Neural cell (in vitro differentiated cells): ENCODE results near the gene PPP2R1A. TPM values are rescaled to one million over a fixed set of nuclear protein-coding genes. Genes with fewer than 3 reads are reported as not detected.
"Not testable (repeated sequence)": the region's sequence is repeated elsewhere in the genome, so short reads cannot be mapped to it uniquely, and the experiment has no call there.

ENCODE experiments used
- H2AFZ ChIP-seq: fragments of 200-600, 300-800 bp; sonication (generic), shearing (Covaris generic); 2 replicates; pipeline ENCODE4 v1.6.0; 2014; ENCODE audit warnings: low read depth, mild to moderate bottlenecking, antibody characterized with exemption, low read length, moderate library complexity
- H3F3A ChIP-seq: fragments of 200-600 bp; shearing (Covaris generic); 2 replicates; pipeline ENCODE4 v1.6.1; 2016; ENCODE audit warnings: mild to moderate bottlenecking, moderate library complexity, mixed read lengths, antibody characterized with exemption, low read length; ENCODE audit not compliant: insufficient read depth, poor library complexity, severe bottlenecking
- H3K27ac ChIP-seq: fragments of 200-600, 300-800 bp; sonication (generic), shearing (Covaris generic); 2 replicates; pipeline ENCODE4 v1.5.1; 2014; ENCODE audit warnings: mild to moderate bottlenecking, low read length, moderate library complexity
- H3K27me3 ChIP-seq: fragments of 300-800, 200-600 bp; sonication (generic), shearing (Covaris generic); 2 replicates; pipeline ENCODE4 v1.6.0; 2014; ENCODE audit warnings: mild to moderate bottlenecking, low read depth, low read length, moderate library complexity; ENCODE audit not compliant: insufficient read depth
- H3K36me3 ChIP-seq: fragments of 300-800, 200-600 bp; sonication (generic), shearing (Covaris generic); 2 replicates; pipeline ENCODE4 v1.5.1; 2014; ENCODE audit warnings: mild to moderate bottlenecking, antibody characterized with exemption, low read length, moderate library complexity; ENCODE audit not compliant: insufficient read depth
- H3K4me2 ChIP-seq: fragments of 300-800, 200-600 bp; sonication (generic), shearing (Covaris generic); 2 replicates; pipeline ENCODE4 v1.6.0; 2014; ENCODE audit warnings: mild to moderate bottlenecking, low read length
- H3K4me3 ChIP-seq: fragments of 300-800, 200-600 bp; sonication (generic), shearing (Covaris generic); 2 replicates; pipeline ENCODE4 v1.5.1; 2014; ENCODE audit warnings: mild to moderate bottlenecking, low read length, moderate library complexity
- H3K79me2 ChIP-seq: fragments of 200-600 bp; shearing (Covaris generic); replicated peaks from 2 replicates; pipeline ENCODE4 v1.6.0; 2014; ENCODE audit warnings: mild to moderate bottlenecking, low read length, moderate library complexity; ENCODE audit not compliant: insufficient read depth
- H3K9ac ChIP-seq: fragments of 300-800, 200-600 bp; sonication (generic), shearing (Covaris generic); 2 replicates; pipeline ENCODE4 v1.6.1; 2016; ENCODE audit warnings: mild to moderate bottlenecking, low read length, mixed read lengths
- H3K9me2 ChIP-seq: fragments of 200-600 bp; shearing (Covaris generic); 2 replicates; pipeline ENCODE4 v1.6.1; 2016; ENCODE audit warnings: mild to moderate bottlenecking, low read length, mixed read lengths; ENCODE audit not compliant: insufficient read depth
- H3K9me3 ChIP-seq: fragments of 200-600, 300-800 bp; sonication (generic), shearing (Covaris generic); 2 replicates; pipeline ENCODE4 v1.6.1; 2016; ENCODE audit warnings: mild to moderate bottlenecking, mixed run types, low read length, moderate library complexity, mixed read lengths
- H4K20me1 ChIP-seq: fragments of 200-600 bp; shearing (Covaris generic); 2 replicates; pipeline ENCODE4 v1.6.1; 2016; ENCODE audit warnings: mild to moderate bottlenecking, mixed run types; ENCODE audit not compliant: insufficient read depth
- EP300 ChIP-seq: fragments of 450-650 bp; conservative IDR thresholded peaks from 2 replicates; pipeline ENCODE4 v1.6.1; 2014; ENCODE audit warnings: antibody characterized with exemption, mild to moderate bottlenecking, moderate library complexity; ENCODE audit not compliant: poor library complexity, severe bottlenecking
- EZH2 ChIP-seq: fragments of 200-600, 300-800 bp; shearing (Covaris generic), sonication (generic); IDR thresholded peaks from 2 replicates; pipeline ENCODE4 v1.6.1; 2014; ENCODE audit warnings: antibody characterized with exemption, low read length, borderline replicate concordance, mild to moderate bottlenecking; ENCODE audit not compliant: insufficient read depth, poor library complexity, severe bottlenecking
- MXI1 ChIP-seq: fragments of 450-650 bp; conservative IDR thresholded peaks from 2 replicates; pipeline ENCODE4 v1.6.1; 2014; ENCODE audit warnings: antibody characterized with exemption, mild to moderate bottlenecking; ENCODE audit not compliant: poor library complexity, severe bottlenecking
- POLR2AphosphoS5 ChIP-seq: IDR thresholded peaks from 2 replicates; pipeline ENCODE4 v1.6.1; 2012
- RAD21 ChIP-seq: fragments of 450-650 bp; conservative IDR thresholded peaks from 2 replicates; pipeline ENCODE4 v1.6.1; 2014; ENCODE audit warnings: antibody characterized with exemption, mild to moderate bottlenecking, moderate library complexity
- SMC3 ChIP-seq: fragments of 450-650 bp; conservative IDR thresholded peaks from 2 replicates; pipeline ENCODE4 v1.6.1; 2014; ENCODE audit warnings: antibody characterized with exemption, mild to moderate bottlenecking, moderate library complexity; ENCODE audit not compliant: poor library complexity
- TAF1 ChIP-seq: IDR thresholded peaks from 2 replicates; pipeline ENCODE4 v1.6.1; 2012; ENCODE audit warnings: low read depth
- polyA plus RNA-seq: library from polyadenylated mRNA; depleted of rRNA; stranded (reverse); fragments of >200 nt; gene quantifications from 2 replicates; pipeline ENCODE4 v1.2.3, GENCODE V29; 2014
- TF ChIP-seq, protein P1 (sequence below): IDR thresholded peaks from 2 replicates; pipeline ENCODE4 v1.6.1; 2012; ENCODE audit warnings: borderline replicate concordance
- TF ChIP-seq, protein P2 (sequence below): fragments of 450-650 bp; IDR thresholded peaks from 2 replicates; pipeline ENCODE4 v1.5.1; 2014; ENCODE audit warnings: antibody characterized with exemption, mild to moderate bottlenecking, moderate library complexity; ENCODE audit not compliant: poor library complexity, severe bottlenecking

PPP2R1A gene
- polyA plus RNA-seq, 1 donor from 2014 or later, result 394 TPM

DNA sequence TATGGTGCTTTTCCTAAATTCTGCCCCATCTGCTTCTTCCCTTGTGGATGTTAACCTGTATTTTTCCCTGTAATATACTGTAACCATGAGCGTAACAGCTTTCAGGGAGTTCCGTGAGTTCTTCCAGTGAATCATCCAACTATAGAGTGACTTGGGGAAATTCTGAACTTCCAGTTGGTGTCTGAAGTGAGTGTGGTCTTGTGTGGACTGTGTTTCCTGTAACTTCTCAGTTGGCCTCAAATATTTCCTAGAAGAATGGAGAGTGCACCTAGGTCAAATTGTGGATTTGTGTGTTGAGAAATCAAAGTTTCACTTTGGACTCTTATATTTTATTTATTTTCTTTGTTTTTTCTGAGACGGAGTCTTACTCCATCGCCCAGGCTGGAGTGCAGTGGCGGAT is 68.6 kb downstream of the PPP2R1A start:
- H3K79me2 ChIP-seq, result no peaks in the 10 kb centered on the region

DNA sequence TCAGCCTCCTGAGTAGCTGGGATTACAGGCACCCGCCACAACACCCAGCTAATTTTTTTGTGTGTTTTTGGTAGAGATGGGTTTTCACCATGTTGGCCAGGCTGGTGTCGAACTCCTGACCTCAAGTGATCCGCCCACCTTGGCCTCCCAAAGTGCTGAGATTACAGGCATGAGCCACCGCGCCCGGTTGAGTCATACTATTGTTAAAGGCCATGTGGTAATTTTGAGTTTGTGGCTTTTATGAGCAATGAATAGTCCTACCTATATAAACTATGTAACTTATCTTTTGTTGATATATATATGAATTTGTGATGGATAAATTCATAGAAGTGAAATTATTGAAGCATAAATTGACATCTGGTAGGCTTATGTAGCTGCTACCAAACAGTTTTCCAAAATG is 75.7 kb downstream of the PPP2R1A start:
- H3K9me2 ChIP-seq, H3K36me3 ChIP-seq, H3K4me3 ChIP-seq, H3K79me2 ChIP-seq, H3K9ac ChIP-seq, H3K4me2 ChIP-seq, H3F3A ChIP-seq, H3K9me3 ChIP-seq, H4K20me1 ChIP-seq, H2AFZ ChIP-seq, H3K27ac ChIP-seq, H3K27me3 ChIP-seq: not testable (repeated sequence)

More for the DNA sequence above, 68.6 kb downstream of the PPP2R1A start:
- H3K4me2 ChIP-seq, result no peak overlapping the region
- H2AFZ ChIP-seq, result no peak overlapping the region
- TF ChIP-seq, protein P1, sequence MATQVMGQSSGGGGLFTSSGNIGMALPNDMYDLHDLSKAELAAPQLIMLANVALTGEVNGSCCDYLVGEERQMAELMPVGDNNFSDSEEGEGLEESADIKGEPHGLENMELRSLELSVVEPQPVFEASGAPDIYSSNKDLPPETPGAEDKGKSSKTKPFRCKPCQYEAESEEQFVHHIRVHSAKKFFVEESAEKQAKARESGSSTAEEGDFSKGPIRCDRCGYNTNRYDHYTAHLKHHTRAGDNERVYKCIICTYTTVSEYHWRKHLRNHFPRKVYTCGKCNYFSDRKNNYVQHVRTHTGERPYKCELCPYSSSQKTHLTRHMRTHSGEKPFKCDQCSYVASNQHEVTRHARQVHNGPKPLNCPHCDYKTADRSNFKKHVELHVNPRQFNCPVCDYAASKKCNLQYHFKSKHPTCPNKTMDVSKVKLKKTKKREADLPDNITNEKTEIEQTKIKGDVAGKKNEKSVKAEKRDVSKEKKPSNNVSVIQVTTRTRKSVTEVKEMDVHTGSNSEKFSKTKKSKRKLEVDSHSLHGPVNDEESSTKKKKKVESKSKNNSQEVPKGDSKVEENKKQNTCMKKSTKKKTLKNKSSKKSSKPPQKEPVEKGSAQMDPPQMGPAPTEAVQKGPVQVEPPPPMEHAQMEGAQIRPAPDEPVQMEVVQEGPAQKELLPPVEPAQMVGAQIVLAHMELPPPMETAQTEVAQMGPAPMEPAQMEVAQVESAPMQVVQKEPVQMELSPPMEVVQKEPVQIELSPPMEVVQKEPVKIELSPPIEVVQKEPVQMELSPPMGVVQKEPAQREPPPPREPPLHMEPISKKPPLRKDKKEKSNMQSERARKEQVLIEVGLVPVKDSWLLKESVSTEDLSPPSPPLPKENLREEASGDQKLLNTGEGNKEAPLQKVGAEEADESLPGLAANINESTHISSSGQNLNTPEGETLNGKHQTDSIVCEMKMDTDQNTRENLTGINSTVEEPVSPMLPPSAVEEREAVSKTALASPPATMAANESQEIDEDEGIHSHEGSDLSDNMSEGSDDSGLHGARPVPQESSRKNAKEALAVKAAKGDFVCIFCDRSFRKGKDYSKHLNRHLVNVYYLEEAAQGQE, result no peak
- no peak for TF ChIP-seq EP300
- no peak for TF ChIP-seq RAD21
- no peak for TF ChIP-seq POLR2AphosphoS5
- no peak for TF ChIP-seq MXI1
- TF ChIP-seq, protein P2, sequence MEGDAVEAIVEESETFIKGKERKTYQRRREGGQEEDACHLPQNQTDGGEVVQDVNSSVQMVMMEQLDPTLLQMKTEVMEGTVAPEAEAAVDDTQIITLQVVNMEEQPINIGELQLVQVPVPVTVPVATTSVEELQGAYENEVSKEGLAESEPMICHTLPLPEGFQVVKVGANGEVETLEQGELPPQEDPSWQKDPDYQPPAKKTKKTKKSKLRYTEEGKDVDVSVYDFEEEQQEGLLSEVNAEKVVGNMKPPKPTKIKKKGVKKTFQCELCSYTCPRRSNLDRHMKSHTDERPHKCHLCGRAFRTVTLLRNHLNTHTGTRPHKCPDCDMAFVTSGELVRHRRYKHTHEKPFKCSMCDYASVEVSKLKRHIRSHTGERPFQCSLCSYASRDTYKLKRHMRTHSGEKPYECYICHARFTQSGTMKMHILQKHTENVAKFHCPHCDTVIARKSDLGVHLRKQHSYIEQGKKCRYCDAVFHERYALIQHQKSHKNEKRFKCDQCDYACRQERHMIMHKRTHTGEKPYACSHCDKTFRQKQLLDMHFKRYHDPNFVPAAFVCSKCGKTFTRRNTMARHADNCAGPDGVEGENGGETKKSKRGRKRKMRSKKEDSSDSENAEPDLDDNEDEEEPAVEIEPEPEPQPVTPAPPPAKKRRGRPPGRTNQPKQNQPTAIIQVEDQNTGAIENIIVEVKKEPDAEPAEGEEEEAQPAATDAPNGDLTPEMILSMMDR, result no peak
- no peak for TF ChIP-seq TAF1
- TF ChIP-seq EZH2, result no peak
- no peak for TF ChIP-seq SMC3
- H3K9me2 ChIP-seq, result no peaks in the 10 kb centered on the region
- H3K9me3 ChIP-seq, result no peaks in the 10 kb centered on the region
- H4K20me1 ChIP-seq, result no peaks in the 10 kb centered on the region
- no peak overlapping the region for H3K9ac ChIP-seq
- H3K4me3 ChIP-seq, result no peak overlapping the region
- H3K27me3 ChIP-seq, result no peaks in the 10 kb centered on the region
- H3F3A ChIP-seq, result no peaks in the 10 kb centered on the region
- no peak overlapping the region for H3K27ac ChIP-seq
- no peaks in the 10 kb centered on the region for H3K36me3 ChIP-seq
